OCI-LY3 (cell line): Measurements from ENCODE around the gene CTNNBL1.

ENCODE experiments used
- EZH2phosphoT487 ChIP-seq: fragments of 200-600 bp; shearing (Covaris generic); IDR thresholded peaks from 2 replicates; pipeline ENCODE4 v1.6.1; 2018; ENCODE audit warnings: antibody characterized with exemption, mixed run types, low read depth
- TF ChIP-seq, protein P1 (sequence below): fragments of 200-600, 300-600 bp; sonication (generic); IDR thresholded peaks from 2 replicates; pipeline ENCODE4 v1.5.1; 2014; ENCODE audit warnings: antibody characterized with exemption, low read length, low read depth

DNA sequence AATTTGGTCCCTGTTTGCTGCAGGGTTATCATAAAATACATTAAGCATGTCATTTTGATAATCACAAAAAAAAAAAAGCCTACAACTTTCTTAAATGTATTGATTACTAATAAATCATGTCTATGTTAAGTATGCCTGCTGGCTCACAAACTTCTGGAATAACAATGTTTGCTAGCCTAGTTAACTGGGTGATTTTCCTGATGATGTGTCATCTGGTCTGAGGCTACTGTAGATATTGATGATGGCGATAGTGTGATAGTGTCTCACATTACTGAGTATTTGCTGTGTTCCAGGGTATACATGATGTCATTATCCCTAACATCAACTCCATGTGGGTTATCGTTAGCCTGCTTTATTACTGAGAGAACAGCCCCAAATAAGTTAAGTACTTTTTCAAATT, 122.9 kb downstream of the CTNNBL1 start:
- TF ChIP-seq, protein P1, sequence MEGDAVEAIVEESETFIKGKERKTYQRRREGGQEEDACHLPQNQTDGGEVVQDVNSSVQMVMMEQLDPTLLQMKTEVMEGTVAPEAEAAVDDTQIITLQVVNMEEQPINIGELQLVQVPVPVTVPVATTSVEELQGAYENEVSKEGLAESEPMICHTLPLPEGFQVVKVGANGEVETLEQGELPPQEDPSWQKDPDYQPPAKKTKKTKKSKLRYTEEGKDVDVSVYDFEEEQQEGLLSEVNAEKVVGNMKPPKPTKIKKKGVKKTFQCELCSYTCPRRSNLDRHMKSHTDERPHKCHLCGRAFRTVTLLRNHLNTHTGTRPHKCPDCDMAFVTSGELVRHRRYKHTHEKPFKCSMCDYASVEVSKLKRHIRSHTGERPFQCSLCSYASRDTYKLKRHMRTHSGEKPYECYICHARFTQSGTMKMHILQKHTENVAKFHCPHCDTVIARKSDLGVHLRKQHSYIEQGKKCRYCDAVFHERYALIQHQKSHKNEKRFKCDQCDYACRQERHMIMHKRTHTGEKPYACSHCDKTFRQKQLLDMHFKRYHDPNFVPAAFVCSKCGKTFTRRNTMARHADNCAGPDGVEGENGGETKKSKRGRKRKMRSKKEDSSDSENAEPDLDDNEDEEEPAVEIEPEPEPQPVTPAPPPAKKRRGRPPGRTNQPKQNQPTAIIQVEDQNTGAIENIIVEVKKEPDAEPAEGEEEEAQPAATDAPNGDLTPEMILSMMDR, result no peak
- TF ChIP-seq EZH2phosphoT487, result no peak
